Mammary epithelial cell (primary cell): ENCODE measurements around the gene MRPL14.

Source experiments
- EZH2 ChIP-seq: IDR thresholded peaks from 2 replicates; pipeline ENCODE4 v1.6.1; 2012; ENCODE audit warnings: low read length, inconsistent platforms, borderline replicate concordance
- TF ChIP-seq, protein P1 (sequence below), 2 donors: IDR thresholded peaks in 1 of 2; conservative IDR thresholded peaks in 1 of 2; 2 replicates each; pipeline ENCODE4 v1.5.1; 2011 to 2012; ENCODE audit warnings: inconsistent platforms in 2 of 2, low read length in 2 of 2, mild to moderate bottlenecking in 2 of 2, control low read depth in 1 of 2, low read depth in 1 of 2; ENCODE audit not compliant: insufficient read depth in 1 of 2; ENCODE audit errors: extremely low read depth in 1 of 2

DNA sequence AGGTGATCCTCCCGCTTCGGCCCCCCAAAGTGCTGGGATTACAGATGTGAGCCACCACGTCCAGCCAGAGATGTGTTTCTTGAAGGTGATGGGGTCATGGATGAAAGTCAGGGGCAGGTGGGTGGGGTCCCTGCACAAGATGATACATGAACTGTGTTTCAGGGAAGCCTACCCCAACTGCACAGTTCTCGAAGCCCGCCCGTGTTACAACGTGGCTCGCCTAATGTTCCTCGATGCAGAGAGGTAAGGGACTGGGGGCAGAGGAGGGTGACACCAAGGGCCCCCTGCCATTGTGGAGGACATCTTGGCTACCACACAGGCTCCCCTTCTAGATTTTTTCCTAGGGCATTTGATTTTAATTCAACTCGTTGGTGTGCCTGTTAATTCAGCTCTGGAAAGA, 19.4 kb upstream of the MRPL14 start:
- TF ChIP-seq, protein P1, sequence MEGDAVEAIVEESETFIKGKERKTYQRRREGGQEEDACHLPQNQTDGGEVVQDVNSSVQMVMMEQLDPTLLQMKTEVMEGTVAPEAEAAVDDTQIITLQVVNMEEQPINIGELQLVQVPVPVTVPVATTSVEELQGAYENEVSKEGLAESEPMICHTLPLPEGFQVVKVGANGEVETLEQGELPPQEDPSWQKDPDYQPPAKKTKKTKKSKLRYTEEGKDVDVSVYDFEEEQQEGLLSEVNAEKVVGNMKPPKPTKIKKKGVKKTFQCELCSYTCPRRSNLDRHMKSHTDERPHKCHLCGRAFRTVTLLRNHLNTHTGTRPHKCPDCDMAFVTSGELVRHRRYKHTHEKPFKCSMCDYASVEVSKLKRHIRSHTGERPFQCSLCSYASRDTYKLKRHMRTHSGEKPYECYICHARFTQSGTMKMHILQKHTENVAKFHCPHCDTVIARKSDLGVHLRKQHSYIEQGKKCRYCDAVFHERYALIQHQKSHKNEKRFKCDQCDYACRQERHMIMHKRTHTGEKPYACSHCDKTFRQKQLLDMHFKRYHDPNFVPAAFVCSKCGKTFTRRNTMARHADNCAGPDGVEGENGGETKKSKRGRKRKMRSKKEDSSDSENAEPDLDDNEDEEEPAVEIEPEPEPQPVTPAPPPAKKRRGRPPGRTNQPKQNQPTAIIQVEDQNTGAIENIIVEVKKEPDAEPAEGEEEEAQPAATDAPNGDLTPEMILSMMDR (conservative IDR thresholded peaks at IDR 0.05 in 1 of 2, IDR thresholded peaks at IDR 0.05 in 1 of 2; ENCODE audit: extremely low read depth in 1 of 2, insufficient read depth in 1 of 2, low read depth in 1 of 2, low read length in 2 of 2), result no peak
- no peak for TF ChIP-seq EZH2
